IMR-90 (cell line): ENCODE data around the gene SEC61A1. TPM values are rescaled to one million over a fixed set of nuclear protein-coding genes. Genes with fewer than 3 reads are reported as not detected.

ENCODE experiments used
- ATAC-seq: fragments of 200-7000 bp; cut with Tn5 transposase; 2 replicates; pipeline ENCODE4 v1.9.1; 2020; ENCODE audit warnings: low read depth, mild to moderate bottlenecking, moderate library complexity
- BruUV-seq: library from RNA; stranded (reverse); fragments of 400-500 nt; replicated peaks from 2 replicates; lab custom pipeline; 2021; lab: Mats Ljungman, UMichigan
- CTCF ChIA-PET: fragments of 300-600 bp; formaldehyde crosslinking; extraction: SDS; loops from one replicate; lab custom pipeline; 2021; ENCODE audit warnings: antibody characterized with exemption; lab: Yijun Ruan, JAX
- POLR2A ChIA-PET: fragments of 300-600 bp; sonication (Branson Sonifier 250); formaldehyde crosslinking; loops from one replicate; lab custom pipeline; 2022; ENCODE audit warnings: antibody characterized with exemption; ENCODE audit not compliant: unreplicated experiment; lab: Charles Lee
- DNase-seq: peaks from one replicate; pipeline ENCODE4 v3.0.0; 2013
- H2AFZ ChIP-seq: replicated peaks from 2 replicates; pipeline ENCODE3; 2013; ENCODE audit warnings: low read length, mild to moderate bottlenecking; ENCODE audit not compliant: poor library complexity
- H2AK5ac ChIP-seq: 2 replicates; pipeline ENCODE4 v1.6.1; 2013; ENCODE audit warnings: low read depth, low read length, inconsistent platforms
- H2AK9ac ChIP-seq: replicated peaks from 2 replicates; pipeline ENCODE3; 2013; ENCODE audit warnings: mild to moderate bottlenecking, low read depth, low read length, moderate library complexity; ENCODE audit not compliant: poor library complexity
- H2BK120ac ChIP-seq: 2 replicates; pipeline ENCODE4 v1.6.1; 2013; ENCODE audit warnings: low read depth, low read length, inconsistent platforms
- H2BK15ac ChIP-seq: 3 replicates; pipeline ENCODE4 v1.6.1; 2013; ENCODE audit warnings: low read depth, low read length, inconsistent platforms
- H2BK20ac ChIP-seq: 2 replicates; pipeline ENCODE4 v1.6.1; 2013; ENCODE audit warnings: low read depth, mild to moderate bottlenecking, inconsistent platforms, low read length, moderate library complexity
- H2BK5ac ChIP-seq: 2 replicates; pipeline ENCODE4 v1.6.1; 2013; ENCODE audit warnings: mild to moderate bottlenecking, low read depth, low read length, inconsistent platforms; ENCODE audit not compliant: poor library complexity, severe bottlenecking
- H3K14ac ChIP-seq: replicated peaks from 2 replicates; pipeline ENCODE4 v1.6.1; 2013; ENCODE audit warnings: low read depth, low read length, inconsistent platforms
- H3K18ac ChIP-seq: 2 replicates; pipeline ENCODE4 v1.6.1; 2013; ENCODE audit warnings: low read depth, low read length, control low read depth
- H3K23ac ChIP-seq: 2 replicates; pipeline ENCODE4 v1.6.1; 2013; ENCODE audit warnings: low read depth, low read length, inconsistent platforms
- H3K27ac ChIP-seq: 2 replicates; pipeline ENCODE4 v1.5.1; 2013; ENCODE audit warnings: mild to moderate bottlenecking, control low read depth, low read length; ENCODE audit not compliant: insufficient read depth
- H3K27me3 ChIP-seq: 2 replicates; pipeline ENCODE4 v1.6.1; 2013; ENCODE audit warnings: low read length; ENCODE audit not compliant: control insufficient read depth, insufficient read depth
- H3K36me3 ChIP-seq: 2 replicates; pipeline ENCODE4 v1.6.1; 2013; ENCODE audit warnings: low read length, mixed read lengths; ENCODE audit not compliant: control insufficient read depth, insufficient read depth
- H3K4ac ChIP-seq: 2 replicates; pipeline ENCODE4 v1.6.1; 2013; ENCODE audit warnings: low read depth, low read length, inconsistent platforms
- H3K4me1 ChIP-seq: 2 replicates; pipeline ENCODE4 v1.6.1; 2013; ENCODE audit warnings: low read length, mixed read lengths; ENCODE audit not compliant: control insufficient read depth, insufficient read depth
- H3K4me2 ChIP-seq: 2 replicates; pipeline ENCODE4 v1.6.1; 2013; ENCODE audit warnings: low read depth, mild to moderate bottlenecking, control low read depth, low read length, moderate library complexity
- H3K4me3 ChIP-seq: 2 replicates; pipeline ENCODE4 v1.5.1; 2013; ENCODE audit warnings: low read depth, mild to moderate bottlenecking, control low read depth, low read length, moderate library complexity; ENCODE audit not compliant: insufficient read depth
- H3K56ac ChIP-seq: 2 replicates; pipeline ENCODE4 v1.6.1; 2013; ENCODE audit warnings: low read length, inconsistent platforms; ENCODE audit not compliant: insufficient read depth; ENCODE audit errors: extremely low read depth
- H3K79me1 ChIP-seq, 2 experiments: 2 replicates each; pipeline ENCODE4 v1.6.1; 2013; ENCODE audit warnings: low read length in 2 of 2, inconsistent platforms in 1 of 2, low read depth in 1 of 2
- H3K9ac ChIP-seq: 2 replicates; pipeline ENCODE4 v1.6.1; 2013; ENCODE audit warnings: low read depth, low read length, control low read depth
- H3K9me1 ChIP-seq: 2 replicates; pipeline ENCODE4 v1.6.1; 2013; ENCODE audit warnings: low read length, inconsistent platforms; ENCODE audit not compliant: insufficient read depth
- H3K9me3 ChIP-seq: 2 replicates; pipeline ENCODE4 v1.6.1; 2013; ENCODE audit warnings: low read length; ENCODE audit not compliant: control insufficient read depth, insufficient read depth
- H4K20me1 ChIP-seq: 2 replicates; pipeline ENCODE4 v1.6.1; 2013; ENCODE audit warnings: low read length, inconsistent platforms; ENCODE audit not compliant: insufficient read depth
- H4K5ac ChIP-seq: 2 replicates; pipeline ENCODE4 v1.6.1; 2013; ENCODE audit warnings: mild to moderate bottlenecking, low read depth, low read length, control low read depth
- H4K8ac ChIP-seq, 2 experiments: 2 replicates each; pipeline ENCODE4 v1.6.1; 2013; ENCODE audit warnings: low read depth in 2 of 2, low read length in 2 of 2, control low read depth in 1 of 2, inconsistent platforms in 1 of 2
- H4K91ac ChIP-seq: 2 replicates; pipeline ENCODE4 v1.6.1; 2013; ENCODE audit warnings: low read depth, low read length, inconsistent platforms; ENCODE audit not compliant: insufficient read depth
- BHLHE40 ChIP-seq: fragments of 150-350 bp; IDR thresholded peaks from 2 replicates; pipeline ENCODE4 v1.6.1; 2016; ENCODE audit warnings: mild to moderate bottlenecking, low read depth, low read length
- CEBPB ChIP-seq: IDR thresholded peaks from 2 replicates; pipeline ENCODE4 v1.6.1; 2012; ENCODE audit warnings: low read depth, low read length, improper control_type of control experiment
- CHD1 ChIP-seq: IDR thresholded peaks from 2 replicates; pipeline ENCODE4 v1.6.1; 2012; ENCODE audit warnings: low read depth, low read length, improper control_type of control experiment
- CTCF ChIP-seq: conservative IDR thresholded peaks from 2 replicates; pipeline ENCODE4 v1.5.1; 2012; ENCODE audit warnings: mild to moderate bottlenecking, low read depth, low read length, improper control_type of control experiment
- ELK1 ChIP-seq: fragments of 150-350 bp; IDR thresholded peaks from 2 replicates; pipeline ENCODE4 v1.6.1; 2016; ENCODE audit warnings: low read depth, mild to moderate bottlenecking, low read length, moderate library complexity, borderline replicate concordance
- FOS ChIP-seq: fragments of 150-350 bp; IDR thresholded peaks from 2 replicates; pipeline ENCODE4 v1.6.1; 2016; ENCODE audit warnings: low read depth, low read length
- MAFK ChIP-seq: IDR thresholded peaks from 2 replicates; pipeline ENCODE4 v1.6.1; 2012; ENCODE audit warnings: low read depth, low read length, improper control_type of control experiment
- MAZ ChIP-seq: IDR thresholded peaks from 2 replicates; pipeline ENCODE4 v1.6.1; 2012; ENCODE audit warnings: low read depth, mild to moderate bottlenecking, low read length, improper control_type of control experiment, moderate library complexity, borderline replicate concordance
- MXI1 ChIP-seq: IDR thresholded peaks from 2 replicates; pipeline ENCODE4 v1.6.1; 2012; ENCODE audit warnings: low read depth, mild to moderate bottlenecking, low read length, moderate library complexity, borderline replicate concordance
- NFE2L2 ChIP-seq: fragments of 150-350 bp; IDR thresholded peaks from 2 replicates; pipeline ENCODE4 v1.6.1; 2016; ENCODE audit warnings: low read depth, mild to moderate bottlenecking, low read length
- RAD21 ChIP-seq: IDR thresholded peaks from 2 replicates; pipeline ENCODE4 v1.6.1; 2012; ENCODE audit warnings: low read length, improper control_type of control experiment
- RCOR1 ChIP-seq: IDR thresholded peaks from 2 replicates; pipeline ENCODE4 v1.6.1; 2012; ENCODE audit warnings: mild to moderate bottlenecking, low read length, improper control_type of control experiment; ENCODE audit not compliant: insufficient replicate concordance
- RFX5 ChIP-seq: IDR thresholded peaks from 2 replicates; pipeline ENCODE4 v1.8.0; 2012; ENCODE audit warnings: low read depth, mild to moderate bottlenecking, low read length, moderate library complexity
- WGBS, 2 experiments: methylation state at CpG; one replicate each; pipeline versions ENCODE4 v1.1.5 to v1.1.7; 2013; ENCODE audit warnings: missing lambda C conversion rate in 2 of 2; ENCODE audit not compliant: insufficient read length in 1 of 2; ENCODE audit errors: extremely low coverage in 2 of 2; 5-methylcytosine and 5-hydroxymethylcytosine counted together
- dilution Hi-C: fragments of 300-500 bp; cut with HindIII; formaldehyde crosslinking; loops from one replicate; pipeline ENCODE4 v1.14.3; 2018; ENCODE audit warnings: low sequenced_read_pairs; ENCODE audit not compliant: unreplicated experiment
- in situ Hi-C: fragments of 300-500 bp; cut with MboI; formaldehyde crosslinking; loops from 3 replicates; pipeline ENCODE4 v1.14.3; 2019; ENCODE audit warnings: low sequenced_read_pairs, inconsistent platforms, mixed read lengths
- intact Hi-C: fragments of 100-400 bp; cut with micrococcal nuclease; formaldehyde crosslinking; loops from 2 replicates; pipeline ENCODE4 v1.10.0; 2022
- polyA plus RNA-seq, 3 experiments: library from polyadenylated mRNA; depleted of rRNA; stranded (reverse); fragments of >200 nt; gene quantifications; 2 replicates each; pipeline ENCODE4 v1.2.3, GENCODE V29; 2012; ENCODE audit warnings: low replicate concordance in 1 of 3
- total RNA-seq: library from RNA; depleted of rRNA; stranded (reverse); fragments of >200 nt; gene quantifications from 2 replicates; pipeline ENCODE4 v1.2.3, GENCODE V29; 2012

The SEC61A1 gene
- total and polyA plus RNA-seq, 2 of the 4 experiments (the other 2 are of a cell fraction): 377 to 478 TPM

GRCh38 chr3:128111147-128111546 is 58.9 kb downstream of the SEC61A1 start:
- WGBS, 2 experiments: 100% methylated on average over 4 of the region's 5 CpGs; no CpG with 5 or more reads in 1 of the 2 experiments
- BruUV-seq: no TSS peak
- CTCF ChIA-PET: no interaction called here
- H4K20me1 ChIP-seq: peaks cover 7% of the 10 kb centered on the region; the same call in 1 of the 2 replicates
- POLR2A ChIA-PET: no interaction called here
- H3K23ac ChIP-seq: no peak overlapping the region
- H3K79me1 ChIP-seq: peaks cover 26 to 56% of the 10 kb centered on the region in 2 experiments
- no peak overlapping the region for H4K5ac ChIP-seq
- in situ Hi-C loops: no loop called here
- dilution Hi-C loops: no loop called here
- no peak overlapping the region for H2BK15ac ChIP-seq
- H3K18ac ChIP-seq: no peak overlapping the region
- no peak overlapping the region for H3K56ac ChIP-seq
- H4K91ac ChIP-seq: no peak overlapping the region
- H2BK5ac ChIP-seq: no peak overlapping the region
- H3K4me2 ChIP-seq: no peak overlapping the region
- H3K4me1 ChIP-seq: peaks cover 14% of the 10 kb centered on the region
- no peak overlapping the region for H2BK120ac ChIP-seq
- H3K4me3 ChIP-seq: no peak overlapping the region
- no peak overlapping the region for H3K4ac ChIP-seq
- no peak overlapping the region for H2AK9ac ChIP-seq
- no peak for DNase-seq
- H3K27ac ChIP-seq: no peak overlapping the region
- no peak overlapping the region for H3K14ac ChIP-seq
- H3K36me3 ChIP-seq: peaks cover 2% of the 10 kb centered on the region; the same call in 1 of the 2 replicates
- peaks cover 22% of the 10 kb centered on the region for H3K9me1 ChIP-seq
- no peak overlapping the region for H4K8ac ChIP-seq
- no peak overlapping the region for H2AFZ ChIP-seq
- H3K9ac ChIP-seq: no peak overlapping the region
- intact Hi-C loops: no loop called here
- no peak for TF ChIP-seq RAD21
- no peak for TF ChIP-seq CHD1
- no peak for TF ChIP-seq RFX5
- no peak for TF ChIP-seq ELK1
- TF ChIP-seq BHLHE40: no peak
- TF ChIP-seq MAZ: no peak
- TF ChIP-seq MXI1: no peak
- no peak for TF ChIP-seq NFE2L2
- no peak for TF ChIP-seq MAFK
- no peak for TF ChIP-seq RCOR1
- no peak for TF ChIP-seq CEBPB
- no peak for TF ChIP-seq CTCF
- no peak for TF ChIP-seq FOS
- ATAC-seq: no peak
- no peak overlapping the region for H2AK5ac ChIP-seq
- H3K27me3 ChIP-seq: no peaks in the 10 kb centered on the region
- no peak overlapping the region for H2BK20ac ChIP-seq
- no peaks in the 10 kb centered on the region for H3K9me3 ChIP-seq
